Measurements from ENCODE around the gene ESPL1. TPM values are rescaled to one million over a fixed set of nuclear protein-coding genes. Genes with fewer than 3 reads are reported as not detected.
"Not testable (repeated sequence)": the region's sequence is repeated elsewhere in the genome, so short reads cannot be mapped to it uniquely, and the experiment has no call there.

ESPL1 gene
- polyA plus RNA-seq, 3 donors from 2014 or later, result 0.53 TPM; not detected in 2

DNA sequence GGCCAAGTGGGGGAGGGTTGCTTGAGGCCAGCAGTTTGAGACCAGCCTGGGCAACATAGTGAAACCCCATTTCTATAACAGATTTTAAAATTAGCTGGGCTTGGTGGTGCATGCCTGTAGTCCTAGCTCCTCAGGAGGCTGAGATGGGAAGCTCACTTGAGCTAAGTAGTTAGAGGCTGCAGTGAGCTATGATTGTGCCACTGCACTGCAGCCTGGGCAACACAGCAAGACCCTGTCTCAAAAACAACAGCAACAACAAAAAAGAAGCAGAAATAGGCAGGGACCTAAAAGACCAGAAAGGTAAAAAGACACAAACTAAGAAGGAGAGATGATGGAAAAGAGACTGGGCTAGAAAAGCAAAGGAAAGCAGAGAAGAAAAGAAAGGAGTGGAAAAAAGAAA, 64.2 kb downstream of the ESPL1 start:
- peaks cover 0 to 23% (median 15%) of the 10 kb centered on the region in 3 donors for H3K27me3 Mint-ChIP-seq (ENCODE audit: low read depth in 3 of 3)
- not testable (repeated sequence) for H3K36me3 Mint-ChIP-seq, H3K9me3 Mint-ChIP-seq, H3K4me1 Mint-ChIP-seq, DNase-seq
- H3K27ac Mint-ChIP-seq, result peak overlapping the region in 1 of 6 donors; percentile 70
- peak overlapping the region in 1 of 5 donors; percentile 45 for H3K4me3 Mint-ChIP-seq

- H3K27ac Mint-ChIP-seq, result no peak overlapping the region
Measured at GRCh38 chr12:53332744-53333143, 64.6 kb downstream of the ESPL1 start.

DNA sequence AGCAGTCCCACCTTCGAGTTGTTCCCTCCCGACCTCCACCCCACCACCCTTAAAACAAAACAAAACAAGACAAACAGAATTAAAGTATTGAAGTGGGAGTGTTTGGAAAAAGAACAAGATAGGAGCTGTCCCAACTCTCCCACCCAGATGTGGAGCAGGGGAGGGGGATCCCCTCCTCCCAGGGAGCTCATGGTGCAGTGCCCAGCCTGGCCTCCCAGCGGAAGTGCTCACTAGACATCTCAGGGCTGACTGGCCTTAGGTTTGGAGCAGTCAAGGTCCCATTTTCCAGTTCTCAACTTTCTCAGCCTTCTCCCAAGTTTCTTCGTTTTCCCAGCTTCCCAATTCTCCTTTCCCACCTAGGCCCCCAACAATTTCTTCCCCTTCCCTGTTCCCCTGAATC, 65.2 kb downstream of the ESPL1 start:
- Mint-ChIP-seq H3K9me3 (no peaks in the 10 kb centered on the region), H3K36me3 (peaks cover 0 to 3% (median 0%) of the 10 kb centered on the region in 3 donors), H3K27ac (no peak overlapping the region), H3K4me3 (no peak overlapping the region), H3K27me3 (ENCODE audit: low read depth in 3 of 3) (peaks cover 0 to 23% (median 17%) of the 10 kb centered on the region in 3 donors), H3K4me1 (peaks cover 7 to 10% of the 10 kb centered on the region in 2 donors)
- DNase-seq, result no peak

More at GRCh38 chr12:53332744-53333143, 64.6 kb downstream of the ESPL1 start:
- peak overlapping the region in 1 of 5 donors; percentile 45 for H3K4me3 Mint-ChIP-seq
- no peak for DNase-seq
- no peaks in the 10 kb centered on the region for H3K9me3 Mint-ChIP-seq
- peaks cover 0 to 21% (median 15%) of the 10 kb centered on the region in 3 donors for H3K27me3 Mint-ChIP-seq (ENCODE audit: low read depth in 3 of 3)
- peaks cover 3 to 4% of the 10 kb centered on the region in 2 donors for H3K4me1 Mint-ChIP-seq
- H3K36me3 Mint-ChIP-seq, result peaks cover 0 to 3% (median 0%) of the 10 kb centered on the region in 3 donors

DNA sequence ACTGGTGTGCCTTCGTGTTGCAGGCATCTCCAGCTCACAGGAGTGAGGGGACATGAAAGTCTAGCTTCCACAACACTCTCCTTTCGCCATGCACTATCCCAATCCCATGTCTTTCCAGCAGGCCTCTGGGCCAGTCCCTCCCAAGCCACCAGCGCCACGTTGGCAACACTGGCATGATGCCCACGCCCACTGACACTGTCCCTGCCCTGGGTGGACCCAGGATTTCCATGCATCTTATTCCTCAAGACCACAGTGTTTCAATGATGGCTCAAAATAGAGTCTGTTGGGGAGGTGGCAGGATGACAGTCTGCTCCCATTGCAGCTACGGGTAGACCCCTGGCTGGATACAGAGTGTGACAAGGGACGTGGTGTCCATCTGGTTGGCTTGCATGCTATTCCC, 65.7 kb downstream of the ESPL1 start:
- peaks cover 7 to 11% of the 10 kb centered on the region in 2 donors for H3K4me1 Mint-ChIP-seq
- DNase-seq, result no peak
- H3K27me3 Mint-ChIP-seq (ENCODE audit: low read depth in 3 of 3), result peaks cover 0 to 26% (median 17%) of the 10 kb centered on the region in 3 donors
- H3K9me3 Mint-ChIP-seq, result no peaks in the 10 kb centered on the region
- no peak overlapping the region for H3K4me3 Mint-ChIP-seq
- peak overlapping the region in 1 of 6 donors; percentile 22 for H3K27ac Mint-ChIP-seq
- peaks cover 0 to 3% (median 0%) of the 10 kb centered on the region in 3 donors for H3K36me3 Mint-ChIP-seq

DNA sequence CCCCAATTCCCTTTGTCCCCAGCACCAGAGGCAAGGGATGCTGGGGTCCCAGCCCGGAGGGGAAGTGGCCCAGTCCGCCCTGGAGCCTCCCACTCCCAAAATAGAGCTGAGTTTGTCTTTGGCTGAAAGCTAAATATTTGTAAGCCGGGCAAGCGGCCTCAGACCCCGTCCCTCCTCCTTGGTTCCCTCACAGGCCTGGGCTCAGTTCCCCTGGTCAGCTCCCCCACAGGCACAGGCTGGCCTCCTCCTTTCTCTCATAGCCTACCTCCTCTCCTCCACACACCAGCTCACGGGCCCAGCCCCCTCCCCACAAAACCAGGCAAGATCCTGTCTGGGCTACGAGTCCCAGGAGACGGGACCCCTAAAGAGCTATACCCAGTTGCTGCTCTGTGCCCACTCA, 66.7 kb downstream of the ESPL1 start:
- H3K36me3 Mint-ChIP-seq, result no peaks in the 10 kb centered on the region
- H3K4me3 Mint-ChIP-seq, result no peak overlapping the region
- no peak overlapping the region for H3K27ac Mint-ChIP-seq
- H3K4me1 Mint-ChIP-seq, result peaks cover 7 to 11% of the 10 kb centered on the region in 2 donors
- H3K27me3 Mint-ChIP-seq (ENCODE audit: low read depth in 3 of 3), result peaks cover 0 to 28% (median 17%) of the 10 kb centered on the region in 3 donors
- no peak for DNase-seq
- no peaks in the 10 kb centered on the region for H3K9me3 Mint-ChIP-seq

DNA sequence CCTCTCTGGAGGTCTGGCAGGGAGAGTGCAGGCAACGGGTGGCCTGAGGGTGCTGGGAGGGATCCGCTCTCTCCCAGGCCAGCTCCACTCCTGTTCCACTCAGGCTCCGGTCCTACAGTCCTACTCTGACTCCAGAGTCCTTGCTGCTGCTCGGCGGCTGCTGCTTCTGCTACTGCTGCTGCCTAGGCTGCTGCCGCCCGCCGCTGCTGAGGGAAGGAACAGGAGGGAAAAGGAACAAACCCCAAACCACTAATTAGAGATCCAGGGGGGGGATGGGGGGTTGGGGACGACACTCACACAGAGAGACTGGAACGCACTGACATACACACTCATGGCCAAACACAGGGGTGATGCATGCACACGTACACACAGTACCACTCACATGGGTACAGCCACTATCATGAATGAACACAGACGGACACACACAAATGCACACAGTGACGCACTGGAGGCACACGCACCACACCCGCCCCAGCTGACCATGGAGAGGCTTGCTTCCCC, 68.1 kb downstream of the ESPL1 start, which contains the start of gene SP7:
Gene SP7 (minus strand): TSS at position 174 of the 501 bp plus-strand sequence. CDS start 708 bp downstream, outside the sequence.
- Mint-ChIP-seq H3K9me3 (no peaks in the 10 kb centered on the region), H3K4me1 (peaks cover 7 to 11% of the 10 kb centered on the region in 2 donors), H3K4me3 (peak within 1 kb of the TSS in 1 of 5 donors; percentile 34), H3K27ac (peak within 1 kb of the TSS in 2 of 6 donors; percentile 19 to 63), H3K36me3 (no peaks in the 10 kb centered on the region), H3K27me3 (ENCODE audit: low read depth in 3 of 3) (peaks cover 0 to 30% (median 16%) of the 10 kb centered on the region in 3 donors)
- DNase-seq, result no peak

GRCh38 chr12:53338017-53338416, 69.9 kb downstream of the ESPL1 start:
- Mint-ChIP-seq H3K36me3 (no peaks in the 10 kb centered on the region), H3K4me1 (peaks cover 7 to 11% of the 10 kb centered on the region in 2 donors), H3K9me3 (no peaks in the 10 kb centered on the region), H3K27me3 (ENCODE audit: low read depth in 3 of 3) (peaks cover 0 to 30% (median 12%) of the 10 kb centered on the region in 3 donors), H3K27ac (peak overlapping the region in 3 of 6 donors; percentile 8 to 51 (median 46)), H3K4me3 (peak overlapping the region in 2 of 5 donors; percentile 14 to 62)
- peak in 1 of 3 donors; percentile 29 for DNase-seq

DNA sequence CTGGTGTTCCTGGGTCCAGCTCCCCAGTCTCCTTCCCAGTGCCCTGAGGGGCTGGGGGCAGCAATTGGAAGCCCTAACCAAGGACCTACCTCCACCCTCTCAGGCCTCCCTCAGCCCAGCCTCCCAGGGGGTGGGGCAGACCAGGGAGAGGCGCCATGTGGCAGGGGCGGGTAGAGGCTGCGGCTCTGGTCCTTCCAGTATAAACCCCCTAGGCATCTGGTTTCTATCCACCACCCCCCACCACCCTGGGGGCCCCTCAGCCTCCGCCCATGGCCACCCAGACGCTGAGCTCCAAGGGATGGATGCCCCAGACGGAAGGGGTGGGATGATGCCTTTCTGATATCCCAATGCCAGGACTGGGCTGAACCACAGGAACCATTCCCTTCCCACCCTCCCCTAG, 70.8 kb downstream of the ESPL1 start:
- H3K36me3 Mint-ChIP-seq, result no peaks in the 10 kb centered on the region
- no peak overlapping the region for H3K27ac Mint-ChIP-seq
- no peaks in the 10 kb centered on the region for H3K9me3 Mint-ChIP-seq
- peaks cover 0 to 30% (median 13%) of the 10 kb centered on the region in 3 donors for H3K27me3 Mint-ChIP-seq (ENCODE audit: low read depth in 3 of 3)
- no peak overlapping the region for H3K4me3 Mint-ChIP-seq
- H3K4me1 Mint-ChIP-seq, result peaks cover 12 to 17% of the 10 kb centered on the region in 2 donors
- no peak for DNase-seq

- Mint-ChIP-seq H3K4me1 (peaks cover 18 to 26% of the 10 kb centered on the region in 2 donors), H3K9me3 (no peaks in the 10 kb centered on the region), H3K4me3 (no peak overlapping the region), H3K36me3 (no peaks in the 10 kb centered on the region), H3K27ac (no peak overlapping the region), H3K27me3 (ENCODE audit: low read depth in 3 of 3) (peaks cover 3 to 25% (median 15%) of the 10 kb centered on the region in 3 donors)
- no peak for DNase-seq
Measured at GRCh38 chr12:53340398-53340797, 72.3 kb downstream of the ESPL1 start.

Other genes starting within 250 kb of the ESPL1 start
- gene TNS2, start 218.2 kb upstream of the ESPL1 start, polyA plus RNA-seq, result not detected
- 10 to 100 TPM; 35.6 to 70.4 (median 59.6) TPM for gene SPRYD3, start 188.9 kb upstream of the ESPL1 start, polyA plus RNA-seq
- gene IGFBP6, start 170.6 kb upstream of the ESPL1 start, polyA plus RNA-seq, result 1 to 10 TPM in 1 of 3 donors, under 1 TPM in 1, not detected in 1; 0.69 to 2.1 TPM
- gene SOAT2, start 164.8 kb upstream of the ESPL1 start, polyA plus RNA-seq, result not detected
- 1 to 10 TPM; 2.0 to 5.1 (median 2.6) TPM for gene ZNF740, start 87.6 kb upstream of the ESPL1 start, polyA plus RNA-seq
- 1 to 10 TPM in 2 of 3 donors, under 1 TPM in 1; 0.85 to 3.8 (median 2.6) TPM for gene CSAD, start 87.4 kb upstream of the ESPL1 start, polyA plus RNA-seq
- gene ITGB7, start 61.0 kb upstream of the ESPL1 start, polyA plus RNA-seq, result 100 to 1,000 TPM; 289 to 390 (median 389) TPM
- 10 to 100 TPM in 1 of 3 donors, 1 to 10 TPM in 2; 2.9 to 10.1 (median 4.7) TPM for gene RARG, start 36.1 kb upstream of the ESPL1 start, polyA plus RNA-seq
- 1,000 to 10,000 TPM in 1 of 3 donors, 100 to 1,000 TPM in 2; 829 to 1,850 (median 845) TPM for gene PFDN5, start 27.2 kb downstream of the ESPL1 start, polyA plus RNA-seq
- gene MYG1, start 31.4 kb downstream of the ESPL1 start, polyA plus RNA-seq, result 10 to 100 TPM; 51.3 to 78.7 (median 64.0) TPM
- gene AAAS, start 53.3 kb downstream of the ESPL1 start, polyA plus RNA-seq, result 10 to 100 TPM; 27.5 to 46.8 (median 46.0) TPM
- not detected for gene SP7, start 68.1 kb downstream of the ESPL1 start, polyA plus RNA-seq
- 10 to 100 TPM in 1 of 3 donors, 1 to 10 TPM in 2; 3.4 to 12.2 (median 4.8) TPM for gene SP1, start 111.9 kb downstream of the ESPL1 start, polyA plus RNA-seq
- under 1 TPM in 1 of 3 donors, not detected in 2; 0.19 TPM for gene AMHR2, start 155.6 kb downstream of the ESPL1 start, polyA plus RNA-seq
- gene PRR13, start 173.4 kb downstream of the ESPL1 start, polyA plus RNA-seq, result 1,000 to 10,000 TPM in 1 of 3 donors, 100 to 1,000 TPM in 2; 527 to 1,019 (median 714) TPM
- gene PCBP2, start 183.8 kb downstream of the ESPL1 start, polyA plus RNA-seq, result 100 to 1,000 TPM in 1 of 3 donors, 10 to 100 TPM in 2; 79.2 to 102 (median 92.2) TPM
- gene MAP3K12, start 231.2 kb downstream of the ESPL1 start, polyA plus RNA-seq, result 1 to 10 TPM in 2 of 3 donors, not detected in 1; 1.2 to 2.7 TPM
- 10 to 100 TPM; 11.5 to 28.9 (median 28.8) TPM for gene TARBP2, start 233.0 kb downstream of the ESPL1 start, polyA plus RNA-seq
- not detected for gene NPFF, start 239.2 kb downstream of the ESPL1 start, polyA plus RNA-seq